Measurements from ENCODE around the gene SELENOS. TPM values are rescaled to one million over a fixed set of nuclear protein-coding genes. Genes with fewer than 3 reads are reported as not detected.

SELENOS gene
- total and polyA plus RNA-seq, 9 of the 15 experiments (the other 6 are each of a cell fraction or from before 2014, with no cell fraction given) = 24.9 to 57.4 (median 47.9) TPM

DNA sequence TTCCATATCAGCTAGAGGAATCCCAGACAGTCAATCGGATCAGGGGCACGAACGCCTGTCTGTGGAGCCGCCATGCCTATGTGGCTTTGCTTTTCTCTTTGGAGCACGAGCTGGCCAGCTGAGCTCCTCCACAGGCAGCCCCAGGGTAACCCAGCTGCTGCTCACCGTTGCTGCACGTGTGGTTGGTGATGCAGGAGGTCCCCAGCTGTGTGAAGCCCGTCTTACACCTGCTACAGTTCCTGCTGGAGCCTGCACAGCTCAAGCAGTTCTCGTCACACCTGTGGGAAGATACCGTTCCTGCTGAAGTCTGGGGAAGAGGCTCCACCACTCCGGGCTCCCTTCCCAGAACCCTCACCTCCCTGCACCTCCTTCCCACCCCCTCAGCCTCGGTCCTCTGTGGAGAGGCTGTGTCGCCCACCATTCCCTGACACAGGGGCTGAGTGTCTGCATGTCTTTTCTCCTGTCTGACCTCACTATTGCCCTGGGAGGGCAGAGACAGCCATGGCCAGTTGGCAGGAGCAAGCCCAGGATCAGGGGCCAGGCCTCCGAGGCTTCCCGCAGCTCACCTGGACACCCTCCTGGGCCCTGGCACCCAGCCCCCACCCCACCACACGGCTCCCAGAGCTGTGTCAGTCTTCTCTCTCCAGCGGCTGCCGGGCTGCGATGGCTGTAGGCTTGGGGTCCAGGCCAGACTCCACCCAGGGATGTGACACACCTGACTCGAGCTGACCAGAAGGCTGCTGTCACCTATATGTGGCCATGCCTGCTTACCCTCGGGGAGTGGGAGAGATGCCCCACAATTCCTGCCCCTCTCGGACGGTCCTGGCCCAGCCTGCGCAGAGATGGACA, 30.0 kb upstream of the SELENOS start:
- FAIRE-seq (no peak), ATAC-seq (peak; percentile 12; the same call in 2 of the 3 replicates), DNase-seq (ENCODE audit: extremely low read depth in 1 of 4, low spot score in 3 of 4) (no peak)
- in situ Hi-C loops (cut with MboI) (loop anchor here (10.0 kb wide), 1 partner anchor 188 kb away; no protein-coding TSS in a partner anchor), intact Hi-C loops (cut with micrococcal nuclease) (no loop called here)
- no peaks in the 10 kb centered on the region for H3K79me2 ChIP-seq (ENCODE audit: control insufficient read depth, insufficient read depth, low read length)
- CTCF ChIA-PET (ENCODE audit: low intra/inter-chr PET ratio) = no interaction called here
- no peaks in the 10 kb centered on the region for H3K9me1 ChIP-seq (ENCODE audit: control insufficient read depth, insufficient read depth, low read length)
- H3K9me3 ChIP-seq (replicated peaks; ENCODE audit: control insufficient read depth, insufficient read depth, low read depth, low read length) = no peaks in the 10 kb centered on the region
- H3K4me3 ChIP-seq = no peak overlapping the region
- POLR2A ChIA-PET = interaction anchor here (0.5 to 0.7 kb wide), 2 partner anchors 20 to 425 kb away, joined by 3 read pairs; no protein-coding TSS in a partner anchor
- no peaks in the 10 kb centered on the region; the same call in none of the 2 replicates for H4K20me1 ChIP-seq (replicated peaks; ENCODE audit: control insufficient read depth, insufficient read depth, low read length)
- no TSS peak for BruUV-seq (replicated peaks)
- TF ChIP-seq ETS1 (conservative IDR thresholded peaks at IDR 0.05; ENCODE audit: control insufficient read depth, low read depth, low read length) = no peak
- no peak for TF ChIP-seq SAFB2 (IDR thresholded peaks at IDR 0.05; ENCODE audit: borderline replicate concordance, low read depth, low read length, severe bottlenecking)
- no peak for TF ChIP-seq POLR2B (IDR thresholded peaks at IDR 0.05; ENCODE audit: low read depth, partially characterized antibody)
- TF ChIP-seq EP300 (IDR thresholded peaks at IDR 0.05; ENCODE audit: low read length) = no peak
- no peak for TF ChIP-seq ZNF717 (CRISPR knock-in tag; IDR thresholded peaks at IDR 0.05)
- TF ChIP-seq, protein P1, sequence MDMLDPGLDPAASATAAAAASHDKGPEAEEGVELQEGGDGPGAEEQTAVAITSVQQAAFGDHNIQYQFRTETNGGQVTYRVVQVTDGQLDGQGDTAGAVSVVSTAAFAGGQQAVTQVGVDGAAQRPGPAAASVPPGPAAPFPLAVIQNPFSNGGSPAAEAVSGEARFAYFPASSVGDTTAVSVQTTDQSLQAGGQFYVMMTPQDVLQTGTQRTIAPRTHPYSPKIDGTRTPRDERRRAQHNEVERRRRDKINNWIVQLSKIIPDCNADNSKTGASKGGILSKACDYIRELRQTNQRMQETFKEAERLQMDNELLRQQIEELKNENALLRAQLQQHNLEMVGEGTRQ (CRISPR knock-in tag; IDR thresholded peaks at IDR 0.05) = no peak
- no peak for TF ChIP-seq FIP1L1 (IDR thresholded peaks at IDR 0.05; ENCODE audit: low read depth, low read length, poor library complexity, severe bottlenecking)
- TF ChIP-seq CXXC5 (CRISPR knock-in tag; IDR thresholded peaks at IDR 0.05) = no peak
- no peak for TF ChIP-seq ZNF431 (CRISPR knock-in tag; IDR thresholded peaks at IDR 0.05)
- no peak for TF ChIP-seq CHD1 (IDR thresholded peaks at IDR 0.05; ENCODE audit: low read length)
- no peak for TF ChIP-seq SOX6 (IDR thresholded peaks at IDR 0.05)
- TF ChIP-seq MYNN (IDR thresholded peaks at IDR 0.05) = no peak
- no peak for TF ChIP-seq MYNN (CRISPR knock-in tag; IDR thresholded peaks at IDR 0.05)
- TF ChIP-seq ATF6 (CRISPR knock-in tag; IDR thresholded peaks at IDR 0.05) = no peak
- TF ChIP-seq SRSF7 (optimal IDR thresholded peaks at IDR 0.05; ENCODE audit: low read depth, low read length) = no peak
- no peak for TF ChIP-seq HNRNPH1 (optimal IDR thresholded peaks at IDR 0.05; ENCODE audit: low read depth, low read length)
- no peak for TF ChIP-seq IFI16 (CRISPR knock-in tag; IDR thresholded peaks at IDR 0.05)
- no peak for TF ChIP-seq ZNF239 (CRISPR knock-in tag; IDR thresholded peaks at IDR 0.05)
- no peak for TF ChIP-seq ZNF12 (CRISPR knock-in tag; IDR thresholded peaks at IDR 0.05)
- WGBS (ENCODE audit: insufficient coverage, low coverage, missing lambda C conversion rate) = 31% methylated on average over 19 of the region's 24 CpGs
- H3K9ac ChIP-seq (ENCODE audit: insufficient read depth in 1 of 2, low read depth in 2 of 2, low read length in 2 of 2) = no peak overlapping the region; a peak in 1 of 4 replicates
- H3K4me1 ChIP-seq (replicated peaks in 1 of 2; ENCODE audit: control insufficient read depth in 2 of 2, insufficient read depth in 2 of 2, low read length in 2 of 2) = no peaks in the 10 kb centered on the region; a peak in 1 of 5 replicates
- H3K4me2 ChIP-seq (ENCODE audit: insufficient read depth, low read length) = no peak overlapping the region
- H2AFZ ChIP-seq (ENCODE audit: low read depth, low read length) = no peak overlapping the region
- peaks cover 0 to 48% of the 10 kb centered on the region in 2 experiments; a peak in 4 of 5 replicates for H3K27me3 ChIP-seq (ENCODE audit: control insufficient read depth in 2 of 2, insufficient read depth in 2 of 2, low read length in 2 of 2)
- no peak overlapping the region for H3K27ac ChIP-seq (ENCODE audit: extremely low read depth, low read depth, low read length)
- no peaks in the 10 kb centered on the region for H3K36me3 ChIP-seq (ENCODE audit: control insufficient read depth, insufficient read depth, low read length)

All from K562 (cell line).